Upper lobe of left lung (tissue), 4 donors: ENCODE data around the gene ST3GAL4.

ENCODE experiments used
- CTCF ChIP-seq, 6 experiments: fragments of 450-650 bp in 4 of 6; fragments of 200-600 bp in 2 of 6; sonication (generic) in 2 of 6; IDR thresholded peaks; one replicate each; pipeline ENCODE4 v1.5.1; 2016 to 2019; ENCODE audit warnings: antibody characterized with exemption in 6 of 6
- EP300 ChIP-seq, 4 donors: sonication (generic); formaldehyde crosslinking; IDR thresholded peaks; one replicate each; pipeline ENCODE4 v1.5.1; 2017; ENCODE audit warnings: antibody characterized with exemption in 4 of 4, control low read depth in 2 of 4
- POLR2A ChIP-seq, 4 donors: fragments of 450-650 bp; IDR thresholded peaks; one replicate each; pipeline ENCODE4 v1.5.1; 2016 to 2017; ENCODE audit warnings: antibody characterized with exemption in 4 of 4, mild to moderate bottlenecking in 2 of 4
- POLR2AphosphoS5 ChIP-seq, 2 donors: sonication (generic); formaldehyde crosslinking; IDR thresholded peaks; one replicate each; pipeline ENCODE4 v1.5.1; 2017; ENCODE audit warnings: antibody characterized with exemption in 2 of 2

GRCh38 chr11:126317756-126318573, 37.5 kb upstream of the ST3GAL4 start:
- no peak for TF ChIP-seq CTCF (IDR thresholded peaks at IDR 0.05)
- peak in 1 of 2 donors; percentile 9 for TF ChIP-seq POLR2AphosphoS5 (IDR thresholded peaks at IDR 0.05)
- no peak for TF ChIP-seq EP300 (IDR thresholded peaks at IDR 0.05)
- TF ChIP-seq POLR2A (IDR thresholded peaks at IDR 0.05) = no peak
